GM19099 (cell line): ENCODE results near the gene HBG2.
"Not testable (repeated sequence)": the region's sequence is repeated elsewhere in the genome, so short reads cannot be mapped to it uniquely, and the experiment has no call there.

Experiments used
- POLR2A ChIP-seq: IDR thresholded peaks from 3 replicates; pipeline ENCODE4 v1.6.1; 2011; ENCODE audit warnings: low read depth; ENCODE audit not compliant: insufficient read length; ENCODE audit errors: extremely low read depth

The HBG2 gene

DNA sequence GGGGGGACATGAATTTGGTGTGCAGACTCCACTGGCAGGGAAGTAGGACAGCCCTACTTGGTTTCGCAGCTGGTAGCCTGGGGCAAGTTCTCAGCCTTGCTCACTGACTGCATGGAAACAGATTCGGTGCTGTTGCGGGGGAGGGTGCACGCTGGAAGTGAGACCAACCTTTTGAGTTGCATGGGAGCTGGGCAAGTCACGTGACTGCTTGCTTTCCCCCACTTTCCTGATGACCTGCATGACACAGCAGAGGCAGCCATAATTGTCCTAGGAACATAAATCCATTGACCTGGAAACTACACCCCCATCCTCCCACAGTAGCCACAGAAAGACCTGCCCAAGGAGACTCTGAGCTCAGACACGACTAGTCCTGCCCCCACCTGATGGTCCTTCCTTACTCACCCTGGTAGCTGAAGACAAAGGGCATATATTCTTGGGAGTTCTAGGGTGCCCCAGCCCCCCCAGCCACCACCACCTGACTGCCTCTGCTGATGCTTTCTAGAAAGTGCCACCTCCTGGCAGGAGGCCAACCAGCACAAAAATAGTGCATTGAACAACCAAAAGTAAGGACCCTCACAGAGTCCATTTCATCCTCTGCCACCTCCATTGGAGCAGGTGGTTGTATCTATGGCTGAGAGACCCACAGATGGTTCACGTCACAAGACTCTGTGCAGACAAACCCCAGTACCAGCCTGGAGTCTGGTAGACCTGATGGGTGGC, 4.1 kb upstream of the HBG2 start:
- TF ChIP-seq POLR2A = no peak

DNA sequence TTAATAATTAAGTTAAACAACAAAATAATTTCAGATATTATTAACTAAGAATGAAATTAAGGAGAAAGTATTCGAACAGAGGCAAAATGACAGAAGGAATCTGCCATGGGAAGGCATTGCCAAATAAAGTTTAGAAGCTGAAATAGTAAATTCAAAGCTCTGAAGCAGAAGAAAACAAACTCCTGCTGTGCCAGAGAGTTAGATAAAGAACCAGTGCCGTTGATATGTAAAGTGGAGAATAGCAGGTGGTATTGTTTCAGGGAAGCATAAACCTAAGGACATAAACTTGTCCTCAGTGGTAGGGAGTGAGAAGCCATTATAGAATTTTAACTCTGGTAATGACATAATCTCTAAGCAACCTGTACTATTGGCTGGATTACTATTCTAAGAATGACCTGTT, 2.7 kb upstream of the HBG2 start:
- no peak for TF ChIP-seq POLR2A

GRCh38 chr11:5252919-5253265, 1.7 kb downstream of the HBG2 start:
- no peak for TF ChIP-seq POLR2A

DNA sequence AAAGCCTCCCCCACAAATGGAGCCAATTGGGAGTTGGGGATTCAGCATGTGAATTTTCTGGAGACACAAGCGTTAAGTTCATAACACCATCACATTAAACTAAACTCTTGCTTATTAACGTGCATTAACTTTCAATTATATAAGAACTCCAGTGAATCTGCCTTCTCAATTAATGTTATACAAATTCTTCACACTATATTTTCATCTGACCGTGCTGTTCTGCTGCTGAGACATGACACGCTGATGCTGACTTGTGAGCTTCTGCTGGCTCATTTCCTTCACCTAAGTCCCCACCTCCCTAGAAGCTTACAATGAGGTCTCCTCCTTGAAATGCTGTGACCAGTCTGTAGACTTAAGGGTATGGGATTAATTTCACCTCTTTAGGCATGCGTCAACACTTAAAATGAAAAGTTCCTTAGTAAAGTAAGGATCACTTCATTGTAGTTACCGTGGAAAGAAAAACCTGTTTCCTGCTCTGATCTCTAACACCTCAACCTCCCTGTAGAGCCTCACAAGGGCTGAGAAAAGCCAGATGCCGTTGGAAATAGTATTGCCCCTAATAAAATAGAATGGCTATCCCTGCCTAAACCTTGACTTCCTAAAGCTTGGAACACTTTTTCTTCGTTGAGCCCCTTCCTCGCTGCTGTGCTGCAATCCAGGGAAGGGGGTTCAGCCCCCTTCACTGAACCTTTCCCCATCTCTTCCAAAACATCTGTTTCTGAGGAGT, 2.2 kb downstream of the HBG2 start:
- no peak for TF ChIP-seq POLR2A

DNA sequence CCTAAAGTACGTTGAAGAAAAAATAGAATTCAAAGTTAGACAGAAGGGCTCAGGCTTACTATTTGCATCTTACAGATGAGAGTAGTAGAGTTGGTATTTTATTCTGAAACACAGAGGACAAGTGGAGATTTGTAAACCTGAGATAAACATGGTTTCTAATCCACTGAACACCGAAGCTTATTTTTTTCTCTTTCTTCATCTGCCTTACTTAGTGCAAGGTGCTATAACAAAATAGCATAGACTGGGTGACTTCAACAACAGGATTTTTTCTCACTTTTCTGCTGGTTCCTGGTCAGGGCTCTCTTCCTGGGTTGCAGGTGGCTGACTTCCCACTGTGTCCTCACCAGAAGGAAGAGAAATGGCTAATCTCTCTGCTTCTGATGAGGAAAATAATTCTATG, 2.8 kb downstream of the HBG2 start:
- no peak for TF ChIP-seq POLR2A

DNA sequence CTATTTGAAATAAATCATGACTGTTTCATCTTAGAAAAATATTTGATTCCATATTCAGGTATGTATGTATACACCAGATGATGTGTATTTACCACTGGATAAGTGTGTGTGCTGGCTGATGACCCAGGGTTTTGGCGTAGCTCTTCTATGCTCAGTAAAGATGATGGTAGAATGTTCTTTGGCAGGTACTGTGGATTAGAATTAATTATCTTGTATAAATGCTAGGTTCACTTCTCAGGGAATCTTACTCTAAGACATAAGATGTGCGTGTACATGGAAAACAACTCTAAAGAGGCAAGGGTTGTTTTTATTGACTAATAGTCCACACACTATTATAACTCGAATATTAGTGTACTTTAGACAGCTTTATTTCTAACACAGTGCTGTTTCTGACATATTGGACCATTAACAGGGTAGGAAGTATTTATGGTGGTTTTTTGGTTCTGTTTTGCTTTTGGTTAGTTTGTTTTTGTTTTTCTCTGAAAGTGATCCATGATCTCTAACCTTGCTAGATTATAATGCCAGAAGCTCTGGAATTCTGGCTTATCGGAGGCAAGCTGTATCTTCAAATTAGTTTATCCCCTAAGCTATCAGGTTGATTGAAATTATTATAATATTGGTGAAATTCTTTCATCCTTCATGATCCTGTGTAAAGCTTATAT, 3.9 kb downstream of the HBG2 start:
- TF ChIP-seq POLR2A = no peak

GRCh38 chr11:5249807-5250396, 4.7 kb downstream of the HBG2 start, which contains the start of gene HBG1:
Gene HBG1 (minus strand): TSS chr11:5249857. CDS start chr11:5249804, 53 bp downstream.
- not testable (repeated sequence) for TF ChIP-seq POLR2A

DNA sequence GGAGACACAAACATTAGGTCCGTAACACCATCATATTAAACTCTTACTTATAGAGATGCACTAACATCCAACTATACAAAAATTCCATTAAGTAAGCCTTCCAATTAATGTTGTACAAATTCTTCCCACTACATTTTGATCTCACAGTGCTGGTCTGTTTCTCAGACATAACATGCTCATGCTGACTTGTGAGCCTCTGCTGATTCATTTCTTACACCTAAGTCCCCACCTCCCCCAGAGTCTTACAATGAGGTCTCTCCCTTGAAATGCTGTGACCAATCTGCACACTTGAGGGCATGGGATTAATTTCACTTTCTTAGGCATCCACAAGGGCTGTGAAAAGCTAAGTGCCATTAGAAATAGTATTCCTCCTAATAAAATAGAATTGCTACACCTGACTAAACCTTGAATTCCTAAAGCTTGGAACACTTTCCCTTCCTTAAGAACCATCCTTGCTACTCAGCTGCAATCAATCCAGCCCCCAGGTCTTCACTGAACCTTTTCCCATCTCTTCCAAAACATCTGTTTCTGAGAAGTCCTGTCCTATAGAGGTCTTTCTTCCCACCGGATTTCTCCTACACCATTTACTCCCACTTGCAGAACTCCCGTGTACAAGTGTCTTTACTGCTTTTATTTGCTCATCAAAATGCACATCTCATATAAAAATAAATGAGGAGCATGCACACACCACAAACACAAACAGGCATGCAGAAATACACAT, 6.9 kb downstream of the HBG2 start:
- no peak for TF ChIP-seq POLR2A

GRCh38 chr11:5246772-5247471, 7.7 kb downstream of the HBG2 start:
- no peak for TF ChIP-seq POLR2A

GRCh38 chr11:5245155-5245554, 9.4 kb downstream of the HBG2 start:
- no peak for TF ChIP-seq POLR2A

DNA sequence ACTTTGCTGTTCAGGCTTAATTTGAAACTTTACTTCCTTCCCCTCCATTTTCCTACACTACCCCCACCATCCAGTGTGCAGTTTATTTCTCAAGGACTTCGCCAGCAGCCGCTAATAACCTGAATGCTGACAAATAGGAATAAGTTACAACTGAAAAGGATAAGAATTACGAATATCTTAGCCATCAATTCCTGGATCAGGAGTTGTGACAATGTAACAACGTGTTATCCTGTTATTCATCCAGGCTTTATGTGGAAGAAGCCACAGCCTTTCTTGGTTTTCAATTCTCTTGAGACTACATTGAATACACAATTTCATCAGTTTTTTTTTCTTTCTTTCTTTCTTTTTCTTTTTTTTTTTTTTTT, 10.8 kb downstream of the HBG2 start:
- TF ChIP-seq POLR2A = no peak

DNA sequence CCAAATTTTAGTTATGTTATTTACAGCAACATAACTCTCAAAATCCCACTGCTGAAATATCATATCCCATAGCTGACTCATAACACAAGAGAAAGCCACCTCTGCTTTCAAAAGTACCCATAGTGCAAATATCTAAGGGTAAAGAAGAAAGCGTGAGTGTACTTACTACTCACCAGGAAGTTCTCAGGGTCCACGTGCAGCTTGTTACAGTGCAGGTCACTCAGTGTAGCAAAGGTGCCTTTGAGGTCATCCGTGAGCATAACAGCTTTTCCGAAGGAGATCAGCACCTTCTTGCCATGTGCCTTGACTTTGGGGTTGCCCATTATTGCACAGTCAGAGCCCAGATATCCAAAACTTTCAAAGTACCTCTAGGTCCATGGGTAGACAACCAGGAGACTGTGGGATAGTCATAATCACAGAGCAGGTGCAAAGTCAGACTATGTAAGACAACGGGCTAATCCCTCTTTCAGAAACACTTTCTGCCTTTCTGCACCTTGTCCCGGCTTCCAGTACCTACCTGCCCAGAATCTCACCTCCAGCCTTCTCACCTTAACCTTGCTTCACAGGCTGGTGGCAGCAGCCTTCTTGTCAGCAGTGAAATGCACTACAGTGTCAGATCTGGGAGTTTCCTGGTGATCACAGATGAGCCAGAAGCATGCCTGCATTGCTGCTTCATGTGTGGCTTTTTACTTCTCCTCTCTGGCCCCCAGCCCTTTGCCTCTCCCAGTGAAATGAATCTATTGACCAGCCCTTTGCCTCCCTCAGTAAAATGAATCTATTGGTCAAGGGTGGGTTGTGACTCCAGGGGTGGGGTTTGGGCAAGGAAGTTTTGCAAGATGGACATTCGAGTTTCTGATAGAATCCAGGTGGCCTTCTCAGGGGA, 11.4 kb downstream of the HBG2 start:
- no peak for TF ChIP-seq POLR2A

- TF ChIP-seq POLR2A = no peak
These were observed 12.4 kb downstream of the HBG2 start for GRCh38 chr11:5242208-5242607.
